Stimulated activated naive CD8-positive, alpha-beta T cell treated with anti-CD3 and anti-CD28 coated beads, Interleukin-15, Interleukin-2, amounts not matched to agents 100 ng/mL and 50 ng/mL, for 24 hours (primary cell): Measurements from ENCODE around the gene POR.

Experiments
- H3K27ac Mint-ChIP-seq: one replicate; pipeline ENCODE4 v1.8.0; 2021; ENCODE audit warnings: mild to moderate bottlenecking, mixed read lengths
- H3K27me3 Mint-ChIP-seq: one replicate; pipeline ENCODE4 v1.8.0; 2021; ENCODE audit warnings: mixed read lengths
- H3K36me3 Mint-ChIP-seq: one replicate; pipeline ENCODE4 v1.8.0; 2021; ENCODE audit warnings: low read depth, mixed read lengths
- H3K4me1 Mint-ChIP-seq: one replicate; pipeline ENCODE4 v1.8.0; 2021; ENCODE audit warnings: low read depth, mixed read lengths
- H3K4me3 Mint-ChIP-seq: one replicate; pipeline ENCODE4 v1.8.0; 2021; ENCODE audit warnings: mild to moderate bottlenecking, mixed read lengths
- H3K9me3 Mint-ChIP-seq: one replicate; pipeline ENCODE4 v1.8.0; 2021; ENCODE audit warnings: mixed read lengths

Gene POR

GRCh38 chr7:75946207-75946855, 31.4 kb downstream of the POR start:
- Mint-ChIP-seq H3K27me3 (no peaks in the 10 kb centered on the region), H3K4me3 (no peak overlapping the region), H3K36me3 (peaks cover 4% of the 10 kb centered on the region), H3K9me3 (no peaks in the 10 kb centered on the region), H3K4me1 (peaks cover 9% of the 10 kb centered on the region), H3K27ac (no peak overlapping the region)

- Mint-ChIP-seq H3K27ac (no peak overlapping the region), H3K27me3 (no peaks in the 10 kb centered on the region), H3K9me3 (no peaks in the 10 kb centered on the region), H3K4me1 (peaks cover 9% of the 10 kb centered on the region), H3K4me3 (no peak overlapping the region), H3K36me3 (peaks cover 4% of the 10 kb centered on the region)
Observed at GRCh38 chr7:75948179-75948578, 33.2 kb downstream of the POR start.

GRCh38 chr7:75950111-75950681, 35.2 kb downstream of the POR start:
- Mint-ChIP-seq H3K4me3 (no peak overlapping the region), H3K4me1 (peaks cover 8% of the 10 kb centered on the region), H3K36me3 (no peaks in the 10 kb centered on the region), H3K27ac (no peak overlapping the region), H3K27me3 (no peaks in the 10 kb centered on the region), H3K9me3 (no peaks in the 10 kb centered on the region)

GRCh38 chr7:75951506-75951905, 36.6 kb downstream of the POR start:
- H3K4me1 Mint-ChIP-seq, result no peaks in the 10 kb centered on the region
- peaks cover 5% of the 10 kb centered on the region for H3K36me3 Mint-ChIP-seq
- no peaks in the 10 kb centered on the region for H3K27me3 Mint-ChIP-seq
- no peak overlapping the region for H3K4me3 Mint-ChIP-seq
- H3K9me3 Mint-ChIP-seq, result no peaks in the 10 kb centered on the region
- no peak overlapping the region for H3K27ac Mint-ChIP-seq

- H3K4me3 Mint-ChIP-seq, result no peak overlapping the region
- H3K4me1 Mint-ChIP-seq, result no peaks in the 10 kb centered on the region
- H3K9me3 Mint-ChIP-seq, result no peaks in the 10 kb centered on the region
- peaks cover 12% of the 10 kb centered on the region for H3K36me3 Mint-ChIP-seq
- H3K27me3 Mint-ChIP-seq, result no peaks in the 10 kb centered on the region
- no peak overlapping the region for H3K27ac Mint-ChIP-seq
Observed at GRCh38 chr7:75953431-75953830, 38.5 kb downstream of the POR start.

GRCh38 chr7:75953931-75954330, 39.0 kb downstream of the POR start:
- Mint-ChIP-seq H3K27ac (no peak overlapping the region), H3K4me3 (no peak overlapping the region), H3K9me3 (no peaks in the 10 kb centered on the region), H3K27me3 (no peaks in the 10 kb centered on the region), H3K4me1 (no peaks in the 10 kb centered on the region), H3K36me3 (peaks cover 12% of the 10 kb centered on the region)

GRCh38 chr7:75955331-75955955, 40.5 kb downstream of the POR start:
- H3K27ac Mint-ChIP-seq, result no peak overlapping the region
- H3K27me3 Mint-ChIP-seq, result no peaks in the 10 kb centered on the region
- no peaks in the 10 kb centered on the region for H3K4me1 Mint-ChIP-seq
- H3K4me3 Mint-ChIP-seq, result no peak overlapping the region
- no peaks in the 10 kb centered on the region for H3K9me3 Mint-ChIP-seq
- H3K36me3 Mint-ChIP-seq, result peaks cover 12% of the 10 kb centered on the region

GRCh38 chr7:75957021-75957736, 42.2 kb downstream of the POR start:
- H3K36me3 Mint-ChIP-seq, result peaks cover 12% of the 10 kb centered on the region
- no peaks in the 10 kb centered on the region for H3K27me3 Mint-ChIP-seq
- H3K4me1 Mint-ChIP-seq, result no peaks in the 10 kb centered on the region
- no peak overlapping the region for H3K27ac Mint-ChIP-seq
- no peak overlapping the region for H3K4me3 Mint-ChIP-seq
- no peaks in the 10 kb centered on the region for H3K9me3 Mint-ChIP-seq

- H3K27ac Mint-ChIP-seq, result no peak overlapping the region
- H3K4me1 Mint-ChIP-seq, result no peaks in the 10 kb centered on the region
Observed at GRCh38 chr7:75958802-75959543, 44.0 kb downstream of the POR start.

GRCh38 chr7:75960372-75960771, 45.4 kb downstream of the POR start:
- H3K4me3 Mint-ChIP-seq, result no peak overlapping the region
- H3K4me1 Mint-ChIP-seq, result no peaks in the 10 kb centered on the region
- H3K36me3 Mint-ChIP-seq, result peaks cover 19% of the 10 kb centered on the region
- no peak overlapping the region for H3K27ac Mint-ChIP-seq
- no peaks in the 10 kb centered on the region for H3K27me3 Mint-ChIP-seq
- no peaks in the 10 kb centered on the region for H3K9me3 Mint-ChIP-seq

More at GRCh38 chr7:75958802-75959543, 44.0 kb downstream of the POR start:
- Mint-ChIP-seq H3K36me3 (peaks cover 19% of the 10 kb centered on the region), H3K27me3 (no peaks in the 10 kb centered on the region), H3K9me3 (no peaks in the 10 kb centered on the region), H3K4me3 (no peak overlapping the region)

- Mint-ChIP-seq H3K27ac (no peak overlapping the region), H3K4me1 (no peaks in the 10 kb centered on the region), H3K36me3 (peaks cover 14% of the 10 kb centered on the region), H3K27me3 (no peaks in the 10 kb centered on the region), H3K9me3 (no peaks in the 10 kb centered on the region), H3K4me3 (no peak overlapping the region)
Observed at GRCh38 chr7:75961218-75961617, 46.3 kb downstream of the POR start.

GRCh38 chr7:75962607-75963380, 47.8 kb downstream of the POR start:
- Mint-ChIP-seq H3K9me3 (no peaks in the 10 kb centered on the region), H3K36me3 (peaks cover 9% of the 10 kb centered on the region), H3K27me3 (no peaks in the 10 kb centered on the region), H3K27ac (no peak overlapping the region), H3K4me1 (no peaks in the 10 kb centered on the region), H3K4me3 (no peak overlapping the region)

- Mint-ChIP-seq H3K27ac (no peak overlapping the region), H3K36me3 (peaks cover 7% of the 10 kb centered on the region), H3K4me3 (no peak overlapping the region), H3K27me3 (no peaks in the 10 kb centered on the region), H3K4me1 (no peaks in the 10 kb centered on the region), H3K9me3 (no peaks in the 10 kb centered on the region)
Observed at GRCh38 chr7:75963381-75963995, 48.5 kb downstream of the POR start.

- no peaks in the 10 kb centered on the region for H3K9me3 Mint-ChIP-seq
- H3K4me1 Mint-ChIP-seq, result no peaks in the 10 kb centered on the region
- peaks cover 7% of the 10 kb centered on the region for H3K36me3 Mint-ChIP-seq
- no peaks in the 10 kb centered on the region for H3K27me3 Mint-ChIP-seq
- no peak overlapping the region for H3K27ac Mint-ChIP-seq
- H3K4me3 Mint-ChIP-seq, result no peak overlapping the region
Observed at GRCh38 chr7:75965617-75966016, 50.7 kb downstream of the POR start.
